Endodermal cell (in vitro differentiated cells): ENCODE measurements around the gene MUC22. TPM values are rescaled to one million over a fixed set of nuclear protein-coding genes. Genes with fewer than 3 reads are reported as not detected.

Experiments used
- DNase-seq: peaks from one replicate; pipeline ENCODE4 v3.0.0-alpha.2; 2017
- H3K27ac ChIP-seq: 2 replicates; pipeline ENCODE4 v1.5.1; 2013; ENCODE audit warnings: mild to moderate bottlenecking, low read depth, low read length, moderate library complexity
- H3K27me3 ChIP-seq: 2 replicates; pipeline ENCODE4 v1.6.1; 2013; ENCODE audit warnings: mild to moderate bottlenecking, low read length, moderate library complexity; ENCODE audit not compliant: insufficient read depth, control insufficient read depth, poor library complexity, severe bottlenecking
- H3K36me3 ChIP-seq: 2 replicates; pipeline ENCODE4 v1.7.0; 2013; ENCODE audit warnings: mild to moderate bottlenecking, low read length, moderate library complexity; ENCODE audit not compliant: control insufficient read depth, insufficient read depth
- H3K4me1 ChIP-seq: one replicate; pipeline ENCODE4 v1.7.0; 2013; ENCODE audit warnings: low read length; ENCODE audit not compliant: control insufficient read depth, insufficient read depth
- H3K4me3 ChIP-seq: 2 replicates; pipeline ENCODE4 v1.5.1; 2013; ENCODE audit warnings: mild to moderate bottlenecking, low read length, moderate library complexity
- H3K9ac ChIP-seq: 2 replicates; pipeline ENCODE4 v1.6.1; 2013; ENCODE audit warnings: mild to moderate bottlenecking, low read length, moderate library complexity; ENCODE audit not compliant: poor library complexity, severe bottlenecking; ENCODE audit errors: extremely low read depth
- H3K9me3 ChIP-seq: 2 replicates; pipeline ENCODE4 v1.6.1; 2013; ENCODE audit warnings: mild to moderate bottlenecking, low read length, moderate library complexity; ENCODE audit not compliant: control insufficient read depth
- H3K27ac Mint-ChIP-seq: 2 replicates; pipeline ENCODE4 v1.8.0; 2020; ENCODE audit warnings: mixed read lengths
- H3K27me3 Mint-ChIP-seq: 2 replicates; pipeline ENCODE4 v1.8.0; 2021; ENCODE audit warnings: mild to moderate bottlenecking, mixed read lengths; ENCODE audit not compliant: insufficient read depth
- H3K36me3 Mint-ChIP-seq: 2 replicates; pipeline ENCODE4 v1.8.0; 2020; ENCODE audit warnings: low read depth, mixed read lengths
- H3K4me1 Mint-ChIP-seq: 2 replicates; pipeline ENCODE4 v1.8.0; 2020; ENCODE audit warnings: mixed read lengths
- H3K4me3 Mint-ChIP-seq: 2 replicates; pipeline ENCODE4 v1.8.0; 2020; ENCODE audit warnings: mild to moderate bottlenecking, moderate library complexity, mixed read lengths
- H3K9me3 Mint-ChIP-seq: 2 replicates; pipeline ENCODE4 v1.8.0; 2020; ENCODE audit warnings: mild to moderate bottlenecking, mixed read lengths
- CTCF ChIP-seq: fragments of 200-600 bp; sonication (generic); conservative IDR thresholded peaks from 2 replicates; pipeline ENCODE4 v1.5.0; 2021; ENCODE audit warnings: antibody characterized with exemption, mild to moderate bottlenecking
- WGBS, 2 experiments: methylation state at CpG; one replicate each; pipeline versions ENCODE4 v1.1.5 to v1.1.7; 2013; ENCODE audit warnings: missing lambda C conversion rate in 2 of 2, mixed read lengths in 1 of 2; ENCODE audit not compliant: insufficient coverage in 1 of 2, insufficient read length in 1 of 2; 5-methylcytosine and 5-hydroxymethylcytosine counted together
- total RNA-seq, 2 donors: library from RNA; stranded (reverse); fragmentation: NEBNext Ultra II Directional in 1 of 2; extraction: Animal tissue kit (Norgen Biotek cat#: 25700) in 1 of 2; gene quantifications; 2 replicates in 1 of 2; 3 replicates in 1 of 2; pipeline ENCODE4 v1.2.1, GENCODE V29; 2021

The MUC22 gene
- total RNA-seq, 2 donors from 2014 or later = not detected

DNA sequence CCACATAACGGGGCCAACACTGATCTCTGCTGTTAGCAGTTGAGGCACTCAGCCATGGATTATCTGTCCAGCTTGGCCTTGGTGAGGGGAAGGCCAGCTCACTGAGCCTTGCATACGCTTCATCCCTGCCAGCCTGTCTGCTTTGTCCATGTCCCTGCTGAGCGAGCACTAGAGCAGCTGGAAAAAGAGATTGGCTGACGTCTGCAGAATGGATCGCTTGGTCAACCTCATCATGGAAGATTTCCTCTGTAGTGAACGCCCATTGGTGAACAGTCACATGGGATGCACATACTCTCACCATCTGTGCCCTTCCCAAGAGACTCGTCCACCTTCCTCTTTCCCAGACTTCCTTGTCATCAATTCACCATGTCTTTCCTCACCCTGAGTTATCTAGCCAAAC lies 26.9 kb downstream of the MUC22 start:
- Mint-ChIP-seq H3K9me3 (no peaks in the 10 kb centered on the region), H3K36me3 (no peaks in the 10 kb centered on the region), H3K4me3 (no peak overlapping the region), H3K27ac (no peak overlapping the region), H3K27me3 (peaks cover 9% of the 10 kb centered on the region), H3K4me1 (peaks cover 2% of the 10 kb centered on the region)
- Histone ChIP-seq H3K9ac (no peak overlapping the region), H3K27ac (no peak overlapping the region), H3K27me3 (no peaks in the 10 kb centered on the region), H3K9me3 (no peaks in the 10 kb centered on the region), H3K36me3 (no peaks in the 10 kb centered on the region), H3K4me1 (no peaks in the 10 kb centered on the region), H3K4me3 (no peak overlapping the region)
- TF ChIP-seq CTCF = no peak
- DNase-seq = no peak
- 88 to 94% methylated on average over 7 of the region's 7 CpGs for WGBS, 2 experiments

DNA sequence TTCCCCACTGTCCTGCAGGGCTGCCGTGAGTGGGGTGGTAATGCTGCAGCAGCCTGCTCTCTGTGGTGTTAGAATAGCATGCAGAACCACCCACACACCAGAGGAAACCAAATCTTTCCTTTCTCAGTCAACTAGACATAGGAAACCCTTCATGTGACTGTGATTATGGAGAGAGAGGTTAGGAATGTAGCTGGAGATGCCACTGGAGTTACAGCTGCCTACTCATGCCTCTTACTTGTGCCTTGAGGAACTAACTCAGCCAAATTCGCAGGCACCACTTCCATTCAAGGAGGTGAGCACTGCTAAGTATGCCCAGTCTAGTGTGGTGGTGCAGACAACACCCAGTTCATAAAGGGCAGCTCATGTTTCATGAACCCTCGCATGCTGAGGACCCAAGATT lies 27.4 kb downstream of the MUC22 start:
- Histone ChIP-seq H3K4me1 (no peaks in the 10 kb centered on the region), H3K36me3 (no peaks in the 10 kb centered on the region), H3K9ac (no peak overlapping the region), H3K27me3 (no peaks in the 10 kb centered on the region), H3K27ac (no peak overlapping the region), H3K9me3 (no peaks in the 10 kb centered on the region), H3K4me3 (no peak overlapping the region)
- Mint-ChIP-seq H3K36me3 (no peaks in the 10 kb centered on the region), H3K4me3 (no peak overlapping the region), H3K27me3 (peaks cover 6% of the 10 kb centered on the region), H3K9me3 (no peaks in the 10 kb centered on the region), H3K4me1 (peaks cover 2% of the 10 kb centered on the region), H3K27ac (no peak overlapping the region)
- TF ChIP-seq CTCF = no peak
- WGBS, 2 experiments = 79% methylated on average over 2 to 3 of the region's 3 CpGs
- DNase-seq = no peak

DNA sequence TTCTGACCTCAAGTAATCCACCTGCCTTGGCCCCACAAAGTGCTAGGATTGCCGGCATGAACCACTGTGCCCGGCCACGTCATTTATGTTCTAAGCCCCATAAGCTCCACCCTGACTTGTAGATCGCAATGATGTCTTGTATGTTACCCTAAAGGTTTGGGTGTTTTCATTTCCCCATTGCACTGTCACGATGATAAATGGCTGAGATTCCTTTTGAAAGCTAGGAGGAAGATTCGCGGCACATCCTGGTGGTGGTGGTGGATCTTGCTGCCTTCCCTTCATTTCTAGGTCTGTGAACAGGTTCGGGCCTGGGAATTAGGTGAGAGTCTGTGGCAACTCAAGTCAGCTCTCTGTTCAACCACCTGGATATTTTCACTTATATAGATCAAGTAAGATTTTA lies 28.3 kb downstream of the MUC22 start:
- no peak overlapping the region for H3K9ac ChIP-seq
- Mint-ChIP-seq H3K27ac (no peak overlapping the region), H3K27me3 (peaks cover 4% of the 10 kb centered on the region), H3K4me3 (no peak overlapping the region), H3K9me3 (no peaks in the 10 kb centered on the region), H3K4me1 (peaks cover 4% of the 10 kb centered on the region), H3K36me3 (no peaks in the 10 kb centered on the region)
- no peak overlapping the region for H3K4me3 ChIP-seq
- DNase-seq = no peak
- H3K4me1 ChIP-seq = no peaks in the 10 kb centered on the region
- H3K9me3 ChIP-seq = no peaks in the 10 kb centered on the region
- no peak overlapping the region for H3K27ac ChIP-seq
- no peaks in the 10 kb centered on the region for H3K36me3 ChIP-seq
- TF ChIP-seq CTCF = no peak
- no peaks in the 10 kb centered on the region for H3K27me3 ChIP-seq
- 89 to 93% methylated on average over 5 to 8 of the region's 8 CpGs for WGBS, 2 experiments
